ENCODE results near the gene NBPF6.
"Not testable (repeated sequence)": the region's sequence is repeated elsewhere in the genome, so short reads cannot be mapped to it uniquely, and the experiment has no call there.

The NBPF6 gene

GRCh38 chr1:108450043-108450442 lies at the start of gene NBPF6:
TSS of gene NBPF6 (plus strand) at chr1:108450343. CDS start at chr1:108450602, 259 bp downstream.
- H3K4me3 ChIP-seq (ENCODE audit: low read depth, low read length); H3K36me3 ChIP-seq (replicated peaks); DNase-seq; H3K27ac ChIP-seq; H3K27me3 ChIP-seq (replicated peaks); in situ Hi-C loops (cut with HindIII; ENCODE audit: low pct_ligation_motif_present, low sequenced_read_pairs): not testable (repeated sequence)

DNA sequence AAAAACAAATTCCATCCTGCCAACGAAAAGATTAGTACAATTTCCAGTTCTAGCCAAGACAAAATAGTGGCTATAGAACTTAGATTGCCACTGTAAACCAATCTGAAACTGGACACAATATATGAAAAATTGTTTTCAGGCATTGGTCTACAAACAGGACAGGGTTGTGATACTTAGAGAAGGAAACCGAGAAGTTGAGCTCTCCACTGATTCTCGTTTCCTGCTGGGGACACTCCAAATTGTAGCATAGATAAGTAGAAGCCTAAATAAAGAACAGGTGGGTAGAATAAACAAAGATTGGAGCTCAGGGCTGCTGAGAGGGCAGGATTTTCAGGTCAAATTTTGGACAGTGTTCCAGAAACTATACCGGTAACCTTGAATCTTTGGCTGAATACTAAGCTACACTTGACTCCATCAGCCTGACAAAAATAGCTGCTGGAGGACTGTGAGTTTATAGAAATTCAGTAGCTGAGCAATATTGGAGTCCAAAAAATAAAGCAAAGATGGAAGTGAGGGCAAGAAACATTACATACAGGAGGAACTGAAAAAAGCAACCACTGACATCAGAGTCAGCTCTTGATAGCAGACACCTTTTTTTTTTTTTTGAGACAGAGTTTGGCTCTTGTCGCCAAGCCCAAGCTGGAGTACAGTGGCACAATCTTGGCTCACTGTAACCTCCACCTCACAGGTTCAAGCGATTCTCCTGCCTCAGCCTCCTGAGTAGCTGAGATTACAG lies 38.9 kb upstream of the NBPF6 start:
- H3K27ac ChIP-seq; H3K27me3 ChIP-seq (replicated peaks); H3K36me3 ChIP-seq (replicated peaks); in situ Hi-C loops (cut with HindIII; ENCODE audit: low pct_ligation_motif_present, low sequenced_read_pairs); DNase-seq; H3K4me3 ChIP-seq (ENCODE audit: low read depth, low read length): not testable (repeated sequence)

DNA sequence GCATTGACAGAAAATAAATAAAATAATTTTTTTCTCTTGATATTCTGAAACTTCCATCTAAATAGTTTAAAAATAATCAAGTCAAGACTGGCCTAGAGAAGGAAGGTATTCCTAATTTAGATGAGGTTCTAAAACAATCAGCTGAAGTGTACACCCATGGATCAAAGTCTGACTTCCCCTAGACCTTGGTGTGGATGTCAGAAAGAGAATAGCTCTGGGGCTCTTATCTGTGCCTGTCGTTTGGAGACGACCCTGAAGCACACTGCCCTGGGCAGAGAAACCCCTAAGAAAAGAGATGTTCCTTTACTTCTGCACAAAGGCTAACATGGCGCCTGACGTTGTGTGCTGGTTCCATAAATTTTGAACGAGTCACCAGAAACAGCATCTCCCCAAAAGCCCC lies 30.0 kb upstream of the NBPF6 start:
- DNase-seq; in situ Hi-C loops (cut with HindIII; ENCODE audit: low pct_ligation_motif_present, low sequenced_read_pairs); H3K27ac ChIP-seq; H3K27me3 ChIP-seq (replicated peaks); H3K36me3 ChIP-seq (replicated peaks); H3K4me3 ChIP-seq (ENCODE audit: low read depth, low read length): not testable (repeated sequence)

- H3K27me3 ChIP-seq (replicated peaks); H3K36me3 ChIP-seq (replicated peaks); in situ Hi-C loops (cut with HindIII; ENCODE audit: low pct_ligation_motif_present, low sequenced_read_pairs); H3K4me3 ChIP-seq (ENCODE audit: low read depth, low read length); H3K27ac ChIP-seq; DNase-seq: not testable (repeated sequence)
Observed at GRCh38 chr1:108421061-108421916, 28.9 kb upstream of the NBPF6 start.

DNA sequence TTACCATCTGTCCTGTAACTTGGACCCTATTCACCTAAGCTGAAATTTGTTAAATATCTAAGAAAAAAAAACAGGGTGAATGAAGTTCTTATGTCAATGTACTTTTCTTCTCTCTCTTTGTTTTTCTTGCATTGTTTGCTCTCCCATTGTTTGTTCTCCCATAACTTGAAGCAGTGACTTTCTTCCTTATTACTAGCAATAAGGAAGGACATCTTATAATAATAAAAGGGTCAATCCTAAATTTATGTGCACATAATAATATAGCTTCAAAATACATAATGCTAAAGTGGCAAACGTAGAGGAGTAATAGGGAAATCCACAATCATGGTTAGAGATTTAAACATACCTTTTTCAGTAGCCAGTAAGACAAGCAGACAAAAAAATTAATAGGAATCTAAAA lies 23.3 kb upstream of the NBPF6 start:
- DNase-seq; in situ Hi-C loops (cut with HindIII; ENCODE audit: low pct_ligation_motif_present, low sequenced_read_pairs); H3K27ac ChIP-seq; H3K4me3 ChIP-seq (ENCODE audit: low read depth, low read length); H3K36me3 ChIP-seq (replicated peaks); H3K27me3 ChIP-seq (replicated peaks): not testable (repeated sequence)

GRCh38 chr1:108432002-108432401 lies 18.1 kb upstream of the NBPF6 start:
- in situ Hi-C loops (cut with HindIII; ENCODE audit: low pct_ligation_motif_present, low sequenced_read_pairs); H3K4me3 ChIP-seq (ENCODE audit: low read depth, low read length); H3K27ac ChIP-seq: not testable (repeated sequence)

GRCh38 chr1:108433404-108433803 lies 16.7 kb upstream of the NBPF6 start:
- H3K27ac ChIP-seq; H3K36me3 ChIP-seq (replicated peaks); H3K4me3 ChIP-seq (ENCODE audit: low read depth, low read length); DNase-seq; H3K27me3 ChIP-seq (replicated peaks); in situ Hi-C loops (cut with HindIII; ENCODE audit: low pct_ligation_motif_present, low sequenced_read_pairs): not testable (repeated sequence)

More at GRCh38 chr1:108432002-108432401, 18.1 kb upstream of the NBPF6 start:
- DNase-seq; H3K27me3 ChIP-seq (replicated peaks); H3K36me3 ChIP-seq (replicated peaks): not testable (repeated sequence)

GRCh38 chr1:108438536-108438935 lies 11.6 kb upstream of the NBPF6 start:
- H3K4me3 ChIP-seq (ENCODE audit: low read depth, low read length); in situ Hi-C loops (cut with HindIII; ENCODE audit: low pct_ligation_motif_present, low sequenced_read_pairs); H3K27me3 ChIP-seq (replicated peaks); DNase-seq; H3K27ac ChIP-seq; H3K36me3 ChIP-seq (replicated peaks): not testable (repeated sequence)

- DNase-seq; H3K4me3 ChIP-seq (ENCODE audit: low read depth, low read length); H3K27ac ChIP-seq; H3K36me3 ChIP-seq (replicated peaks); in situ Hi-C loops (cut with HindIII; ENCODE audit: low pct_ligation_motif_present, low sequenced_read_pairs); H3K27me3 ChIP-seq (replicated peaks): not testable (repeated sequence)
Observed at GRCh38 chr1:108454521-108454920, 4.4 kb downstream of the NBPF6 start.

DNA sequence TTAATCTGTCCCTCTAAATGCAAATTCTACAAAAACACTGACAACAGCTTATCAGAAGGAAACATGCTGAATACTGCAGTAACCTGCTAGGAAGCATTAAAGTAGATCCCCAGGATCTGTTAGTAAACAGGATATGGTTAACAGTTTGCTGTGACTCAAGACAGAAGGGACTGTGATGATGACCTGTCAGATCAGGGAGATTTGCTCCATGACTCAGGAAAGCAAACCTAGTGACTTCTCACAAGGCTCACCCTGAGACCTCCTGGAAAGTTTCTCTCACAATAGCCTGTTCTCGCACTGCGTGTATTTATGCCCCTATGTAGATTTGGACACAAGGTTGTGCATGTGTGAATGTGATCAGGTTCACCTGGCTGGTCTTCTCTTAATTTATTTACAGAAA lies 8.5 kb downstream of the NBPF6 start:
- DNase-seq; H3K4me3 ChIP-seq (ENCODE audit: low read depth, low read length); H3K36me3 ChIP-seq (replicated peaks); H3K27me3 ChIP-seq (replicated peaks); in situ Hi-C loops (cut with HindIII; ENCODE audit: low pct_ligation_motif_present, low sequenced_read_pairs); H3K27ac ChIP-seq: not testable (repeated sequence)

- H3K27ac ChIP-seq; in situ Hi-C loops (cut with HindIII; ENCODE audit: low pct_ligation_motif_present, low sequenced_read_pairs); H3K27me3 ChIP-seq (replicated peaks); H3K4me3 ChIP-seq (ENCODE audit: low read depth, low read length); H3K36me3 ChIP-seq (replicated peaks); DNase-seq: not testable (repeated sequence)
Observed at GRCh38 chr1:108461758-108462157, 11.6 kb downstream of the NBPF6 start.

DNA sequence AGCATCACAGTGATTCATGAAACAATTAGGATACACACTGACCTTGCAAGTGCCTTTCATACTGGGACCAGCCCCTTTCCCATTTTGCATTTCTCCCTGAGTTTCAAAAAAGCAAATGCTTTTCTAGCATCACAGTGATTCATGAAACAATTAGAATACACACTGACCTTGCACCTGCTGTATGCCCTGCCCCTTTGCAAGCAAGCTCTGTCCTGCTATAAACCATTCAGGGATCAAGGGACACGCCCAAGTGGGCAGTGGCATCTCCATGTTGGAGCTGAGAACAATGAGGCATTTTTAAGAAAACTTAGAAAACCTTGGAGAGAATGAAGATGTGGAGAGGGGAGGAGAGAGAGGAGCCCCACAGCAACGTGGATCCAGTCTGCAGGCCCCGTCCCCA lies 13.8 kb downstream of the NBPF6 start:
- H3K4me3 ChIP-seq (ENCODE audit: low read depth, low read length); H3K27me3 ChIP-seq (replicated peaks); H3K36me3 ChIP-seq (replicated peaks); H3K27ac ChIP-seq; DNase-seq; in situ Hi-C loops (cut with HindIII; ENCODE audit: low pct_ligation_motif_present, low sequenced_read_pairs): not testable (repeated sequence)

GRCh38 chr1:108466166-108466565 lies 16.0 kb downstream of the NBPF6 start:
- in situ Hi-C loops (cut with HindIII; ENCODE audit: low pct_ligation_motif_present, low sequenced_read_pairs); H3K4me3 ChIP-seq (ENCODE audit: low read depth, low read length): not testable (repeated sequence)

GRCh38 chr1:108467155-108467554 lies 17.0 kb downstream of the NBPF6 start:
- H3K27ac ChIP-seq; DNase-seq; H3K36me3 ChIP-seq (replicated peaks); H3K4me3 ChIP-seq (ENCODE audit: low read depth, low read length); in situ Hi-C loops (cut with HindIII; ENCODE audit: low pct_ligation_motif_present, low sequenced_read_pairs); H3K27me3 ChIP-seq (replicated peaks): not testable (repeated sequence)

More at GRCh38 chr1:108466166-108466565, 16.0 kb downstream of the NBPF6 start:
- H3K27me3 ChIP-seq (replicated peaks); DNase-seq; H3K27ac ChIP-seq; H3K36me3 ChIP-seq (replicated peaks): not testable (repeated sequence)
